Stimulated activated CD4-positive, alpha-beta T cell treated with anti-CD3 and anti-CD28 coated beads, Interleukin-12 subunit alpha, Interleukin-12 subunit beta, amount 100 ng/mL, for 4 hours (primary cell): ENCODE data around the gene ACOX1.

Experiments used
- DNase-seq: peaks from one replicate; pipeline ENCODE4 v3.0.0-alpha.2; 2020

Gene ACOX1

DNA sequence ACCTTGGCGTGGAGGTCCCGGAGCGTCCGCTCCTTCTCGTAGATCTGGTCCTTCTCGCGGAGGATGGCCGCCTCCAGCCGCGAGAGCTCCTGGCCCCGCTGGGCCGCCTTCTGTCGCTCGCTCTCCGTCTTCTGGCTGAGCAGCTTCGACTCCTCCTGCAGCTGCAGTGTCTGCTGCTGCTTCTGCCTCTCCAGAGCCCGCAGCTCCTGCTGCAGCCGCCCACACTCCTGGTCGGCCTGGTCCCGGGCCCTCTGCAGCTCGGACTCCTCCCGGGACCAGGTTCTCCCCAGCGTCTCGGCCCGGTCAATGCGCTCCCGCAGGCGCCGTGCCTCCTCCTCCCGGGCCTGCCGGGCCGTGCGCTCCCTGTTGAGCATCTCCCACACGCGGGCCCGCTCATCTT lies 29.2 kb upstream of the ACOX1 start:
- DNase-seq: no peak

DNA sequence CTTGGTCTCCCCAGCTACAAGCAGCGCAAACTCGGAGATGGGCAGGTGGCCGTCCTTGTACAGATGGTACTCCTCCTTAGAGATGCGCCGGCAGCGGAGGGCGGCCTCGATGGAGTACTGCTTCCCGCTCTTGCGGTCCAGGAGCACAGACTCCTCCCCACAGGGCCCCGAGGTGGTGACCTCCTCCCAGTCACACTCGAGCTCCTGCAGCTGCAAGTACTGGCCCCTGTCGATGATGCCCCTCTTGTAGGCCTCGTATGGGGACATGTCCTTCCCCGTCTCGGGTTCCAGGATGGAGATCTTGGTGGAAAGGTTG lies 28.8 kb upstream of the ACOX1 start:
- no peak for DNase-seq

GRCh38 chr17:76007131-76007849 lies 28.3 kb upstream of the ACOX1 start:
- DNase-seq: no peak

GRCh38 chr17:76005263-76006149 lies 26.5 kb upstream of the ACOX1 start:
- peak; percentile 85 for DNase-seq

DNA sequence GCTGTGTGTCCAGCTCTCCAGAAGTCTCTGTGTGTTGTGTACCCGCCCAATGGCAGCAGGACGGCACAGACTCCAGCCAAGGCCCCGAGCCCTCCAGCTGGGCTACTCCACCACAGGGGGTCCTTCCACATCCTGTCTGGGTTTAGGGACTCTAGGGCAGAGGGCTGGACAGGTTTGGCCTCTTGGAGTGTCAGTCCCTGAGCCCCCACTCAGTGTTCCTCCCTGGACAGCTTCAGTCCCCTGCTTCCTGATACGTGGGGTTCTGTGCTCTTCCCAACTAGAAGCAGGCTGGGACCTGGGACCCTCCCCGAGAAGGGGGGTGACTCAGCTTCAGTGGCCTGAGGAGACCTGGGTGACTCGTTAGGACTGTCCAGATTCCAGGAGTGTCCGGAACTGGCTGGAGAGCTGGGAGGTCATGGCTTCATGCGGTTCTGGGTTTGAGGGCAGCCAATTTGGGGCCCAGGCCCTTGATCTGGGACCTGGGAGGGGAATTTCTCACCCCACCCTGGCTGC lies 25.8 kb upstream of the ACOX1 start:
- no peak for DNase-seq

- DNase-seq: no peak
These were observed 24.9 kb upstream of the ACOX1 start for GRCh38 chr17:76003915-76004314.

DNA sequence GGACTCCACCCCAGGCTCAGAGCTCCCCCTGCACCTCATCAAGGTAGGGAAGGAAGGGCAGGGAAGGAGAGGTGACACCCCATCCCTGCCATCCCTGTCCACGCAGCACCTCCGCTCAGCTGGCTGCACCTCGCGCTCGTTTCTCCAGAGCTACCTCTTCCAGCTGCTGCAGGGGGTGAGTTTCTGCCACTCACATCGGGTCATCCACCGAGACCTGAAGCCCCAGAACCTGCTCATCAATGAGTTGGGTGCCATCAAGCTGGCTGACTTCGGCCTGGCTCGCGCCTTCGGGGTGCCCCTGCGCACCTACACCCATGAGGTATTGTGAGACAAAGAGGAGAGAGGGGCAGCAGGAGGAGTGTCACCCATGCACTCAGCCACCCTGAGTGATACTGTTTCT lies 23.1 kb upstream of the ACOX1 start:
- DNase-seq: no peak

DNA sequence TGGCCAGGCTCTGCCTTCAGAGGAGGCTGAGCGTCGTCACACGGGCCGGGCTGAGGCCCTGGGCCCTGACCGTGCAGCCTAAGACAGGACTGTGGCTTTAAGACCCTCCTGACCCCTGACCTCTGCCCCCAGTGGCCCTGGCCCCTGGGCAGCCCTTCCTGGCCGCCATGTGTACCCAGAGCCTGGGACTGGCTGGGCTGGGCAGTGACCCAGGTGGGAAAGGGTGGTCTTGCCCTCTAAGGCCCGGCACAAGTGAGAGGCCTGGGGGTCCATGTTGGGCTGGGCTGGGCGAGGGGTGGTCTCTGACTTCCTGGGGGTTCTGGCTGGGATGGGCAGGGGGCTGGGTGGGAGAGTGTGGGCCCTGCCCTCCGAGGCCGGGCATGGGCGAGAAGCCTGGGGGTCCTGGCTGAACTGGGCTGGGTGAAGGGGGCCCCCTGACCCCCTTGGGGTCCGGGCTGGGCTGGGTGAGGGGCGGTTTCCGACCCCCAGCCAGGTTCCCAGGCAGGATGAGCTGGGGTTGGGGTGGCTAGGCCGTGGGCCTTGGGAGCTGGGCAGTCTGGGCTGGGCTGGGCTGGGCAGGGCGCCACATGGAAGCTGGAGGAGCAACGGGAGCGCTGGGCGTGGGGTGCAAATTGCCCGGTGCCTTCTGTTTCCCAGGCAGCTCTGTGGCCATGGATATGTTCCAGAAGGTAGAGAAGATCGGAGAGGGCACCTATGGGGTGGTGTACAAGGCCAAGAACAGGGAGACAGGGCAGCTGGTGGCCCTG lies 22.0 kb upstream of the ACOX1 start, which contains the start of gene CDK3:
Gene CDK3, plus strand, starts transcription at position 101 of the 767 bp plus-strand sequence. Its CDS starts 571 bp downstream, at position 672.
- DNase-seq: no peak

DNA sequence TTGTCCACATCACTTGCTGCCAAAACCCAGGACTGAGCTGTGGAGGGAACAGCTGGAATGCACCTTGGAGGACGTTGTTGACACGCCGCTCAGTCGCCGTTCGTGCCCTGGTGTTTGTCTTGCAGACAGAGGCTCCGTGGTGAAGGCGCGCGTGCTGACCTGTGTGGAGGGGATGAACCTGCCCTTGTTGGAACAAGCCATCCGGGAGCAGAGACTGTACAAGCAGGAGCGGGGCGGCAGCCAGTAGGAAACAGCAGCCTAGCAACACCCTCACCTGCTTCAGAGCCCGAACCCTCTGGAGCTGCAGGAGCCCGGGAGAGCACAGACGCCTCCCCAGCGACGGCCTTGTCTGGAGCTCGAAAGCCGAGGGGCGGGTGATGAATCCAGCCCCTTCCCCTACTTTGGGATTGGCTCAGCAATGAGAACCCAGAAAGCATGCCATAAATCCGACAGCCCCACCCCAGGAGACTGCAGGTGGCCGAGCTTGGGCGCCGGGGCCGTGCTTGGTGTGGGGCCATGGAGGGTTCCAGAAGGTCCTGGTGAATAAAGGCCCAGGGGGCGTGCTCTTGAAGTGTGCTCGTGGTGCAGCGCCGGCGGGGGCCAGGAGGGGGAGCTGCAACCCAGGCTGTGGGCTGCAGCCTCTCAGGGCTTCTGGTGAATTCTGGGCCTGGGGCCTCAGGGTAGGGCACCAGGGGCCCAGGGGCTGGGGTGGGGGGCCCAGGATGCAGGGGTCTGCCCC lies 21.2 kb upstream of the ACOX1 start:
- peak; percentile 68 for DNase-seq

DNA sequence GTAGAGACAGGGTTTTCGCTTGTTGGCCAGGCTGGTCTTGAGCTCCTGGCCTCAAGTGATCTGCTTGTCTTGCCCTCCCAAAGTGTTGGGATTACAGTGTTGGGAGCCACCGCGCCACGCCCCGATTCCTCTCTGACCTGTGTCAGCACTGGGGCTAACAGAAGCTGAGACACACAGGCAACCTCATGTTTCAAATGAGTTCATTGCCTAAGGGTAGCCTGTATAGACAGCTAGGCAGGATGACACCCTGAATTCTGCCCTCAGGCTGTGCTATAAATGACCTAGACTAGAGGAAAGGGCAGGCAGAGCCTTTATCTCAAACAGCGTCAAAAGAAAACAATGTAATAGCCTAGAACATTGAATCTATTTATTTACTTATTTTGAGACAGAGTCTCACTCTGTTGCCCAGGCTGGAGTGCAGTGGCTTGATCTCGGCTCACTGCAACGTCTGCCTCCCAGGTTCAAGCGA lies 19.4 kb upstream of the ACOX1 start:
- no peak for DNase-seq

GRCh38 chr17:75996665-75997590 lies 18.0 kb upstream of the ACOX1 start:
- DNase-seq: no peak

DNA sequence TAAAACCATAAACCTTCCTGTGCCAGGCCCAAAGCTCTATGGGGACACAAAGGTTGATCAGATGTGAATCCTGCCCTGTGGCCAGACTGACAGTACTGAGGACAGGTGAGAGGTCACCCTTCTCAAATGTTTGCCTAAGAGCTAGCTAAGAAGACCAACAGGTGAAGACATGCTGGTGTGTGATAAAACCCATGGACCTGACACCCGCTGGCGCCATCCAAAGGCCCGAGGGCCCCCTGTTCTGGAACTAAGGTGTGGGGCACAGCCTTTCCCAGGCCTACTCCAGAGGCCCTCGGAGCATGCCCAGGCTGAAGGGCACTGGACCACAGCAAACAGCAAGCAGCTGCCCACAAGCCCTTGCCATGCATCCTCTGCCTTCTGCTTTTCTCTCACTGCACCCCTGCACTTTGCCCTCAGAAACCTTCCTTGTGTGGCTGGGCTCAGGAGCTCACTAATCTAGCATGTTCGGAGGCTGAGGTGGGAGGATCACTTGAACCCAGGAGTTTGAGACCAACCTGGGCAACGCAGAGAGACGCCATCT lies 16.5 kb upstream of the ACOX1 start:
- DNase-seq: no peak

GRCh38 chr17:75994802-75995370 lies 15.9 kb upstream of the ACOX1 start:
- no peak for DNase-seq

DNA sequence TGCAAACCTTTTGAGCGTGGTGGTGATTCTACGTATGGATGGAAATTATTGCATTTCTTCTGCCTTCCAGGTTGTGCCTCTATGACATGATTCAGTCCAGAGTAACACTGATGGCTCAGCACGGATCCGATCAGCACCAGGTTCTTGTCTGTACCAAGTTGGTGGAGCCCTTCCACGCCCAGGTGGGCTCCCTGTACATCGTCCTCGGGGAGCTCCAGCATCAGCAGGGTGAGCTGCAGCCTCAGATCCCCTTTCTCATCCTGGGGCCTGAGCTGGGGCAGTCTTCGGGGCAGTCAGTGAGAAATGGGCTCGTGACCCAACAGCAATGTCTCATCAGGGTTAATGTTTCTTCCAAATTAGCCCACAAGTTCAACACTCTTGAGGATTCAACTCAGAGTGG lies 12.4 kb upstream of the ACOX1 start:
- no peak for DNase-seq

DNA sequence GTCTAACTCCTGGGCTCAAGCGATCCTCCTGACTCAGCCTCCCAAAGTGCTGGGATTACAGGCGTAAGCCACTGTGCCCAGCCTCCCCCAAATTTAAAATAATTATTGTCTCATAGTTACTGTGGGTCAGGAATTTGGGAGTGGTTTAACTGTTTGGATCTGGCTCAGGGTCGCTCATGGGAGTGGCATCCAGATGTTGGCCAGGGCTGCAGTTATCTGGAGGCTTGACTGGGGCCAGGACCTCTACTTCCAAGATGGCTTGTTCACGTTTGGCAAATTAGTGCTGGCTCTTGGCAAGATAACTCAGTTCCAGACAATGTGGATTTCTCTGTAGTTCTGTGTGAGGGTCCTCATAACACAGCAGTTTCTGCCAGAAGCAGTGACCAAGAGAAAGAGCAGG lies 8.1 kb upstream of the ACOX1 start:
- no peak for DNase-seq

DNA sequence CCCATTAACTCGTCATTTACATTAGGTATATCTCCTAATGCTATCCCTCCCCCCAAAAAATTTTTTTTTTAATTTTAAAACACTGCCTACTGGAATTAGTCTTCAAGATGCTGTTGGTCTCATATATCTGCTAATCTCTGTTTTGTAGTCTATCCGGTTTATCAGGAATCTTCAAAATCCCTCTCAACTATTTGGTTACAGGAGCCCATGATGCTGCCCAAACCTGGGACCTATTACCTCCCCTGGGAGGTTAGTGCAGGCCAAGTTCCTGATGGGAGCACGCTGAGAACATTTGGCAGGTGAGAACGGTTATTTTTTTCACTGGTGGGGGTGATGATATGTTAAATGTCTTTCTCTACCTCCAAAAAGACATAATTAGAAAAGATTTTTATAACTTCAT lies 7.0 kb upstream of the ACOX1 start:
- no peak for DNase-seq

DNA sequence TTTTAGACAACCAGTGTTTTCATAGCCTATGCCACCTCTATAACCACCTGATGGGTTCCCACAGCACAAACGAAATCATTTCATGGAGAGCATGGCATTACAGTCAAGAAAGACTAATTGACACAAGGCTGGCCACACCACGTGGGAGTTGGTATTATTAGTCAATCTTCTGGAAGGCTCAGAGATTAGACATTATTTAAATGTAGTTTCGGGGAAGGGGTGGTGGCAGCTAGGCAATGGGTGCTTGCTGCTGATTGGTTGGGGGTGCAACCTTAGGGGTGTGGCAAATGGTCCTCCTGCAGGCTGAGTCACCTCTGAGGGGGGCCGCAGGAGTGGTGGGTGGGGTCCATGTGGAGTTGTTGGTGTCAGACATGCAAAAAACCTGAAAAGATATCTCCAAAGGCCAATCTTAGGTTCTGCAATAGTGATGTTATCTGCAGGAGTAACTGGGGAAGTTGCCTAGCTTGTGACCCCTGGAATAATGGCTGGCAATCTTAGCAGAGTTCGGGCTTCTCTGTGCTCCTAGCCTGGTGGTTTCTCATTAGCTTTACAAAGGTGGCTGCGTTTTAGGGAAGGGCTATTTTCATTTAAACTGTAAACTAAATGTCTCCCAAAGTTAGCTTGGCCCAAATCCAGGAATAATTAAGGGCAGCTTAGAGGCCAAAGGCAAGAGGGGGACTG lies 4.7 kb upstream of the ACOX1 start:
- no peak for DNase-seq

DNA sequence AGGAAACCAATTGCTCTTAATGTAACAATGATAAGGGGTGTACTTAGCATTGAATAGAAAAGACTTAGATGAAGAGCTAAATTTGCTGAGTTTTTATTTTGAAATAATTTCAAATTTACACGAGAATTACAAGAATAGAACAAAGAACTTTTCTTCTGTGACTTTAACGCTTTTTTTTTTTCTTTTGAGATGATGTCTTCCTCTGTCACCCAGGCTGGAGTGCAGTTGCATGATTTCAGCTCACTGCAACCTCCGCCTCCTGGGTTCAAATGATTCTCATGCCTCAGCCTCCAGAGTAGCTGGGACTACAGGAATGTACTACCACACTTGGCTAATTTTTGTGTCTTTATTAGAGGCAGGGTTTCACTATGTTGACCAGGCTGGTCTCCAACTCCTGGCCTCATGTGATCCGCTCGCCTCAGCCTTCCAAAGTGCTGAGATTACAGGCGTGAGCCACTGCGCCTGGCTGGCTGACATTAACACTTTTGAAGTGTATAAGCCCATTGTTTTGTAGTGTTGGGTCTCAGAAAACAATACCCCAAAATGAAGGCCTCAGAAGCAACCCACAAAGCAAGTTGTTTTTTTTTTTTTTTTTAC lies 2.2 kb upstream of the ACOX1 start:
- DNase-seq: no peak

DNA sequence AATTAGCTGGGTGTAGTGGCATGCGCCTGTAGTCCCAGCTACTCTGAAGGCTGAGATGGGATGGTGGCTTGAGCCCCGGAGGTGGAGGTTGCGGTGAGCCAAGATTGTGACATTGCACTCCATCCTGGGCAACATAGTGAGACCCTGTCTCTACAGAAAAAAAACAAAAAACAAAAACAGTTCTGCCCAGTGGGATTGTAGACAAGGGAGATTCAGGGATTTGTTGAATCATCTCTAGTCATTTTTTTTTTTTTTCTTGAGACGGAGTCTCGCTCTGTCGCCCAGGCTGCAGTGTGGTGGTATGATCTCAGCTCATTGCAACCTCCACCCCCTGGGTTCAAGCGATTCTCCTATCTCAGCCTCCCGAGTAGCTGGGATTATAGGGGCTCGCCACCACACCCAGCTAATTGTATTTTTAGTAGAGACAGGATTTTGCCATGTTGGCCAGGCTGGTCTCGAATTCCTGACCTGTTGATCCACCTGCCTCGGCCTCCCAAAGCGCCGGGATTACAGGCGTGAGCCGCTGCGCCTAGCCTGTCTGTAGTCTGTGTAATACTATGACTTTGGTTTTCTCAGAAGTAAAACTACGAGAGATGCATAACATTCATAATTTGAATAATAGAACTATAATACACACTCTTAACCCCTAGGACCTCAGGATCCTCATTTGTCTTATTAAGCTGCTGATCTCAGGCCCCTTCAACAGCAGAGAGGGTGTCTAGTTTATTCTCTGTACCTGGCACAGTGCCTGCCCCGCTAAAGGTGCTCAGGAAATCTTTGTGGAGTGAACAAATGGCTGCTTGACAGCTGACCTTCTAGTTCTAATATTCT lies 1.4 kb upstream of the ACOX1 start:
- DNase-seq: no peak
